ENCODE measurements around the gene TCF3. TPM values are rescaled to one million over a fixed set of nuclear protein-coding genes. Genes with fewer than 3 reads are reported as not detected.
"Not testable (repeated sequence)": the region's sequence is repeated elsewhere in the genome, so short reads cannot be mapped to it uniquely, and the experiment has no call there.

TCF3 gene
- total RNA-seq, 2 donors from 2014 or later, result 18.5 to 28.7 TPM

GRCh38 chr19:1673645-1674292 is 21.4 kb upstream of the TCF3 start:
- no peak for DNase-seq (ENCODE audit: low spot score)
- peaks cover 30 to 51% of the 10 kb centered on the region in 2 donors for H3K27me3 ChIP-seq
- peaks cover 0 to 21% of the 10 kb centered on the region in 2 donors for H3K4me1 ChIP-seq
- no peak overlapping the region for H3K27ac ChIP-seq
- no peaks in the 10 kb centered on the region for H3K36me3 ChIP-seq
- TF ChIP-seq, protein P1, sequence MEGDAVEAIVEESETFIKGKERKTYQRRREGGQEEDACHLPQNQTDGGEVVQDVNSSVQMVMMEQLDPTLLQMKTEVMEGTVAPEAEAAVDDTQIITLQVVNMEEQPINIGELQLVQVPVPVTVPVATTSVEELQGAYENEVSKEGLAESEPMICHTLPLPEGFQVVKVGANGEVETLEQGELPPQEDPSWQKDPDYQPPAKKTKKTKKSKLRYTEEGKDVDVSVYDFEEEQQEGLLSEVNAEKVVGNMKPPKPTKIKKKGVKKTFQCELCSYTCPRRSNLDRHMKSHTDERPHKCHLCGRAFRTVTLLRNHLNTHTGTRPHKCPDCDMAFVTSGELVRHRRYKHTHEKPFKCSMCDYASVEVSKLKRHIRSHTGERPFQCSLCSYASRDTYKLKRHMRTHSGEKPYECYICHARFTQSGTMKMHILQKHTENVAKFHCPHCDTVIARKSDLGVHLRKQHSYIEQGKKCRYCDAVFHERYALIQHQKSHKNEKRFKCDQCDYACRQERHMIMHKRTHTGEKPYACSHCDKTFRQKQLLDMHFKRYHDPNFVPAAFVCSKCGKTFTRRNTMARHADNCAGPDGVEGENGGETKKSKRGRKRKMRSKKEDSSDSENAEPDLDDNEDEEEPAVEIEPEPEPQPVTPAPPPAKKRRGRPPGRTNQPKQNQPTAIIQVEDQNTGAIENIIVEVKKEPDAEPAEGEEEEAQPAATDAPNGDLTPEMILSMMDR (IDR thresholded peaks at IDR 0.05), result no peak
- H3K4me3 ChIP-seq, result no peak overlapping the region
- no peaks in the 10 kb centered on the region for H3K9me3 ChIP-seq

DNA sequence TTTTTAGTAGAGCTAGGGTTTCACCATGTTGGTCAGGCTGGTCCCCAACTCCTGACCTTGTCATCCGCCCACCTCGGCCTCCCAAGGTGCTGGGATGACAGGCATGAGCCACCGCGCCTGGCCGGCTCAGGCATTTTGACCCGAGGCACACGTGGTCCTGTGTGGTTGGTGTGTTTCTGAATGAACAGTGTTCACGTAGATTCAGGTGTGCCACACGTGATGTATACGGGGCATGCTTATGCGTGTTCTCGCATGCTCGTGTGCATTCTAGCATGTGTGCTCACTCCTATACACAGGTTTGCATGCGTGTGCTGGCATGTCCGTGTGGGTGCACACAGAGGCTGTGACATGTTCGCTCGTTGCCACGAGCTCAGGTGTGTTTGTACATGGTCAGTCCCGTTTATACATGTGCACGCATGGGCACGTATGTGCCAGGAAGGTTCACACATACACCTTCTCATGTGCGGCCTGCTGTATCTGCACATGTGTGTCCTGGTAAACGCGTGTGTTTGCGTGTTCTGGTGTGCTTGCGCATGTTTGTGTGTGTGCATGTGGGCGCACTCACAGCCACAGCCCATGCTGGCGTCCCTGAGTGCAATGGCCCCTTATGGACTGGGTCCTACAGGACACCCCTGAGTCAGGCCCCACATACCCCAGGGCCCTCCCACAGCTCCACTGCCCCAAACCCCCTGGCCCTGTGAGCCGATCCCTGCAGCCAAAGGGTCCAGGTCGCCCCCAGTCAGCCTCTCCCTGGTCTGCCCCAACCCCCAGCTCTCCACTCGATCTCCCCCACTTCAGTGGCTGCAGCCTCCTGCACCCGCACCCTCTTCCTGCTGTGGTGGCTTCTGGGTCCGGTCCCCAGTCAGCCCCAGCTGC is 20.6 kb upstream of the TCF3 start:
- H3K4me3 ChIP-seq, result no peak overlapping the region
- peaks cover 35 to 55% of the 10 kb centered on the region in 2 donors for H3K27me3 ChIP-seq
- no peaks in the 10 kb centered on the region for H3K36me3 ChIP-seq
- peaks cover 0 to 24% of the 10 kb centered on the region in 2 donors for H3K4me1 ChIP-seq
- H3K27ac ChIP-seq, result no peak overlapping the region
- DNase-seq (ENCODE audit: low spot score), result no peak
- TF ChIP-seq, protein P1 (IDR thresholded peaks at IDR 0.05), result no peak
- no peaks in the 10 kb centered on the region for H3K9me3 ChIP-seq

- Histone ChIP-seq H3K4me1 (peaks cover 0 to 30% of the 10 kb centered on the region in 2 donors), H3K36me3 (no peaks in the 10 kb centered on the region), H3K27me3 (peaks cover 39 to 58% of the 10 kb centered on the region in 2 donors), H3K4me3 (peak overlapping the region in 1 of 2 donors; percentile 10), H3K27ac (no peak overlapping the region), H3K9me3 (no peaks in the 10 kb centered on the region)
- TF ChIP-seq, protein P1 (IDR thresholded peaks at IDR 0.05), result peak; percentile 86 to 88
- DNase-seq (ENCODE audit: low spot score), result no peak
Measured at GRCh38 chr19:1672038-1672768, 19.8 kb upstream of the TCF3 start.

DNA sequence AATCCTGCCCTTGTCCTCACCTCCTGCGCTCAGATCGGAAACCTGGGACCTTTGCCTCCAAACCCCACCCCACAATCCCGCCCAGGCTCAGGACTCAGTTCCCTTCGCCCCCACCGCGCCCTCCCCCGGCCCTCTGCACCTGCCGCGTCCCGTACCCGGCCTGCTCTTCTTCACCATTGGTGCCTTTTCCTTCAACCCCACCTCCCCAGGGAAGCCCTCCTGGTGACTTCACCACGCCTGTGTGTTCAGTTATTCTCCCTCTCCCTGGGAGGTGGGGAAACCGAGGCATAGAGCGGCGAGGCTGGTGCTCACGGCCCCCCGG is 19.3 kb upstream of the TCF3 start:
- DNase-seq (ENCODE audit: low spot score), result no peak
- H3K4me1 ChIP-seq, result peaks cover 0 to 30% of the 10 kb centered on the region in 2 donors
- H3K4me3 ChIP-seq, result peak overlapping the region in 1 of 2 donors; percentile 10
- TF ChIP-seq, protein P1 (IDR thresholded peaks at IDR 0.05), result no peak
- no peaks in the 10 kb centered on the region for H3K9me3 ChIP-seq
- H3K27me3 ChIP-seq, result peaks cover 39 to 58% of the 10 kb centered on the region in 2 donors
- H3K27ac ChIP-seq, result no peak overlapping the region
- no peaks in the 10 kb centered on the region for H3K36me3 ChIP-seq

GRCh38 chr19:1670747-1671146 is 18.3 kb upstream of the TCF3 start:
- peaks cover 29 to 53% of the 10 kb centered on the region in 2 donors for H3K27me3 ChIP-seq
- H3K4me1 ChIP-seq, result peaks cover 0 to 26% of the 10 kb centered on the region in 2 donors
- H3K4me3 ChIP-seq; H3K27ac ChIP-seq; H3K9me3 ChIP-seq; H3K36me3 ChIP-seq; DNase-seq (ENCODE audit: low spot score): not testable (repeated sequence)

Measured in right atrium auricular region (tissue), 2 donors.